Body of pancreas (tissue), 4 donors: ENCODE results near the gene PDLIM7.

Experiments used
- POLR2A ChIP-seq, 3 donors: fragments of 450-650 bp; IDR thresholded peaks; one replicate each; pipeline ENCODE4 v1.6.1; 2016; ENCODE audit warnings: antibody characterized with exemption in 3 of 3, mild to moderate bottlenecking in 2 of 3
- TF ChIP-seq, protein P1 (sequence below), 7 experiments: fragments of 450-650 bp in 4 of 7; fragments of 200-600 bp in 3 of 7; sonication (generic) in 3 of 7; IDR thresholded peaks; one replicate each; pipeline ENCODE4 v1.5.1; 2016 to 2019; ENCODE audit warnings: antibody characterized with exemption in 7 of 7

DNA sequence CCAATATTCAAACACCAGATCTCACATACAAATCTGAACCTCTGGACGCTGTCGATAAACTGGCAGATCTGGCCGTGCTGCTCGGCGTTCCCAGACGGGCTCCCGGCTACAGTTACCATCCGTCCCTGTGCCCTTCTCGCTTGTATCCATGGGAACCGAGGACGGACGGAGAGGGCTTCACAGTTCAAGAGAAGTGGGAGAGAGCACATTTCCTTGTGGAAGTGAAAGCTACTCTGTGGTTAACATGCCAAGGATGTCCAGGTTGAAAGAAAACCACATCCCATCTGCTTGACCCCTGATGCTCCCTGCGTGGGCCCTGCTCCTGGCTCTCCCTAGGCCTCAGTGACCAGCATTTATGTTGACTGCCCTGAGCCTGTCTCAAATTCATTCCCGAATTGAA, 17.6 kb downstream of the PDLIM7 start:
- TF ChIP-seq, protein P1, sequence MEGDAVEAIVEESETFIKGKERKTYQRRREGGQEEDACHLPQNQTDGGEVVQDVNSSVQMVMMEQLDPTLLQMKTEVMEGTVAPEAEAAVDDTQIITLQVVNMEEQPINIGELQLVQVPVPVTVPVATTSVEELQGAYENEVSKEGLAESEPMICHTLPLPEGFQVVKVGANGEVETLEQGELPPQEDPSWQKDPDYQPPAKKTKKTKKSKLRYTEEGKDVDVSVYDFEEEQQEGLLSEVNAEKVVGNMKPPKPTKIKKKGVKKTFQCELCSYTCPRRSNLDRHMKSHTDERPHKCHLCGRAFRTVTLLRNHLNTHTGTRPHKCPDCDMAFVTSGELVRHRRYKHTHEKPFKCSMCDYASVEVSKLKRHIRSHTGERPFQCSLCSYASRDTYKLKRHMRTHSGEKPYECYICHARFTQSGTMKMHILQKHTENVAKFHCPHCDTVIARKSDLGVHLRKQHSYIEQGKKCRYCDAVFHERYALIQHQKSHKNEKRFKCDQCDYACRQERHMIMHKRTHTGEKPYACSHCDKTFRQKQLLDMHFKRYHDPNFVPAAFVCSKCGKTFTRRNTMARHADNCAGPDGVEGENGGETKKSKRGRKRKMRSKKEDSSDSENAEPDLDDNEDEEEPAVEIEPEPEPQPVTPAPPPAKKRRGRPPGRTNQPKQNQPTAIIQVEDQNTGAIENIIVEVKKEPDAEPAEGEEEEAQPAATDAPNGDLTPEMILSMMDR (IDR thresholded peaks at IDR 0.05) = no peak
- no peak for TF ChIP-seq POLR2A (IDR thresholded peaks at IDR 0.05)
